Mucosa of rectum (tissue), 2 donors: ENCODE results near the gene LTA.
A peak's percentile ranks its signal among the peaks of the same experiment; 100 is the strongest.

Experiments used
- H3K27ac ChIP-seq, 2 donors: one replicate each; pipeline ENCODE4 v1.7.0; 2013; ENCODE audit warnings: inconsistent platforms in 2 of 2, low read depth in 2 of 2, low read length in 2 of 2
- H3K27me3 ChIP-seq, 2 donors: one replicate each; pipeline ENCODE4 v1.7.0; 2013; ENCODE audit warnings: low read length in 2 of 2; ENCODE audit not compliant: control insufficient read depth in 2 of 2, insufficient read depth in 2 of 2
- H3K36me3 ChIP-seq, 2 donors: one replicate each; pipeline ENCODE4 v1.7.0; 2013; ENCODE audit warnings: low read length in 2 of 2; ENCODE audit not compliant: control insufficient read depth in 2 of 2, insufficient read depth in 2 of 2
- H3K4me1 ChIP-seq, 2 donors: one replicate each; pipeline ENCODE4 v1.7.0; 2013; ENCODE audit warnings: low read length in 2 of 2, mild to moderate bottlenecking in 1 of 2; ENCODE audit not compliant: control insufficient read depth in 2 of 2, insufficient read depth in 2 of 2
- H3K4me3 ChIP-seq, 2 donors: one replicate each; pipeline ENCODE4 v1.7.0; 2013; ENCODE audit warnings: low read length in 2 of 2
- H3K9ac ChIP-seq, 2 donors: one replicate each; pipeline ENCODE4 v1.7.0; 2013; ENCODE audit warnings: low read length in 2 of 2, low read depth in 1 of 2, mild to moderate bottlenecking in 1 of 2
- H3K9me3 ChIP-seq, 2 donors: one replicate each; pipeline ENCODE4 v1.7.0; 2013; ENCODE audit warnings: low read length in 2 of 2; ENCODE audit not compliant: control insufficient read depth in 2 of 2
- donor health status: healthy.
- donor health status: Normal muscosa, but diverticular disease.

Gene LTA, protein sequence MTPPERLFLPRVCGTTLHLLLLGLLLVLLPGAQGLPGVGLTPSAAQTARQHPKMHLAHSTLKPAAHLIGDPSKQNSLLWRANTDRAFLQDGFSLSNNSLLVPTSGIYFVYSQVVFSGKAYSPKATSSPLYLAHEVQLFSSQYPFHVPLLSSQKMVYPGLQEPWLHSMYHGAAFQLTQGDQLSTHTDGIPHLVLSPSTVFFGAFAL

DNA sequence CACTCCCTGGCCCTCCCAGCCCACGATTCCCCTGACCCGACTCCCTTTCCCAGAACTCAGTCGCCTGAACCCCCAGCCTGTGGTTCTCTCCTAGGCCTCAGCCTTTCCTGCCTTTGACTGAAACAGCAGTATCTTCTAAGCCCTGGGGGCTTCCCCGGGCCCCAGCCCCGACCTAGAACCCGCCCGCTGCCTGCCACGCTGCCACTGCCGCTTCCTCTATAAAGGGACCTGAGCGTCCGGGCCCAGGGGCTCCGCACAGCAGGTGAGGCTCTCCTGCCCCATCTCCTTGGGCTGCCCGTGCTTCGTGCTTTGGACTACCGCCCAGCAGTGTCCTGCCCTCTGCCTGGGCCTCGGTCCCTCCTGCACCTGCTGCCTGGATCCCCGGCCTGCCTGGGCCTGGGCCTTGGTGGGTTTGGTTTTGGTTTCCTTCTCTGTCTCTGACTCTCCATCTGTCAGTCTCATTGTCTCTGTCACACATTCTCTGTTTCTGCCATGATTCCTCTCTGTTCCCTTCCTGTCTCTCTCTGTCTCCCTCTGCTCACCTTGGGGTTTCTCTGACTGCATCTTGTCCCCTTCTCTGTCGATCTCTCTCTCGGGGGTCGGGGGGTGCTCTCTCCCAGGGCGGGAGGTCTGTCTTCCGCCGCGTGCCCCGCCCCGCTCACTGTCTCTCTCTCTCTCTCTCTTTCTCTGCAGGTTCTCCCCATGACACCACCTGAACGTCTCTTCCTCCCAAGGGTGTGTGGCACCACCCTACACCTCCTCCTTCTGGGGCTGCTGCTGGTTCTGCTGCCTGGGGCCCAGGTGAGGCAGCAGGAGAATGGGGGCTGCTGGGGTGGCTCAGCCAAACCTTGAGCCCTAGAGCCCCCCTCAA is at the start of gene LTA:
LTA (plus strand) TSS at position 249 of the 871 bp plus-strand sequence; CDS start at position 703, 454 bp downstream.
- peaks cover 7 to 14% of the 10 kb centered on the region in 2 donors for H3K4me1 ChIP-seq
- H3K27ac ChIP-seq: peak within 1 kb of the TSS; percentile 34 to 69
- H3K27me3 ChIP-seq: no peaks in the 10 kb centered on the region
- no peaks in the 10 kb centered on the region for H3K36me3 ChIP-seq
- H3K9ac ChIP-seq: peak within 1 kb of the TSS in 1 of 2 donors; percentile 47
- no peaks in the 10 kb centered on the region for H3K9me3 ChIP-seq
- peak within 1 kb of the TSS; percentile 6 to 65 for H3K4me3 ChIP-seq

DNA sequence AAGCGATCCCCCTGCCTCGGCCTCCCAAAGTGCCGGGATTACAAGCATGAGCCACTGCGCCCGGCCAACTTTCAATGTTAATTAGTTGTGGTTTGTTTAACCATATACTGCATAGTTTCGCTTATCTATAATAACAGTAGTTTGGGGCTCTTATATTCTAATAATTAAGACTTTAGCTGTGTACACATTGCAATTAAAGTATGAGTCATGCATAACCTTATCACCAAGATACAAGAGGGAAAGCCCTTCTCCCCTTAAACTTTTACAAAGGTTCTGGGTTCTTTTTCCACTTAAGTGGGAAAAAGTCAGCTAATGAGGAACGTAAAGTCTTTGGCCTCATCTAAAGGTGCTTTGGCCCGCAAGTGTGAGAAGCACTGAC is 46.5 kb upstream of the LTA start:
- no peaks in the 10 kb centered on the region for H3K27me3 ChIP-seq
- H3K9me3 ChIP-seq: no peaks in the 10 kb centered on the region
- peaks cover 7 to 9% of the 10 kb centered on the region in 2 donors for H3K36me3 ChIP-seq
- H3K9ac ChIP-seq: no peak overlapping the region
- no peak overlapping the region for H3K27ac ChIP-seq
- H3K4me3 ChIP-seq: no peak overlapping the region
- no peaks in the 10 kb centered on the region for H3K4me1 ChIP-seq

DNA sequence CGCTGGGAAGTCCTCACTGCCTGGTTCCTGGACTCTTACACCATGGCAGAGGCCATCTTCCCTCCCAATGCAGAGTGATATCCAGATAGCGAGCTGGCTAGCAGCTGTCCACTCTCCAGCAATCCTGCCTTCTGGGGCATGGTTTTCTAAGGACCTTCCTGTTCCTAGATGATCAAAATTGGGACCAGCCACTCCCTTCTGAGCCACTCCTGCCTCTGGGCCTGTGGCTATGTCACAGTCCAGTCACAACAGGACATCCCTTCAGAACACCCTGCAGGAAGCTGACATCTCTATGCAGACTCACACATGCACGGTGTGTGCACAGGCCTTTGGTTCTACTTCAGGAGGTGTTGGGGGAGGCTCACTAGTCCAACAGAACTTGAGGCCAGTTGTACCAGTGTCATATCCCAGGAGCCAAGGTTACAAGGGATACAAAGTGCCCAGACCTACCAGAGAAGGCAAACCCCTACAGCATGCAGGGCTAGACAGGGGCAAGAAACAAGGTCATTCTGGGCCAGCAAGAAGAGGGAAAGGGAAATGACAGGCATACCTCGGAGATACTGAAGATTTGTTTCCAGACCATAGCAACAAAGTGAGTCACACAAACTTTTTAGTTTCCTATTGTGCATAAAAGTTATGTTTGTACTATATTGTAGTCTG is 46.0 kb upstream of the LTA start:
- no peak overlapping the region for H3K4me3 ChIP-seq
- peaks cover 12 to 14% of the 10 kb centered on the region in 2 donors for H3K36me3 ChIP-seq
- no peaks in the 10 kb centered on the region for H3K27me3 ChIP-seq
- H3K27ac ChIP-seq: no peak overlapping the region
- no peaks in the 10 kb centered on the region for H3K9me3 ChIP-seq
- H3K9ac ChIP-seq: no peak overlapping the region
- H3K4me1 ChIP-seq: no peaks in the 10 kb centered on the region

DNA sequence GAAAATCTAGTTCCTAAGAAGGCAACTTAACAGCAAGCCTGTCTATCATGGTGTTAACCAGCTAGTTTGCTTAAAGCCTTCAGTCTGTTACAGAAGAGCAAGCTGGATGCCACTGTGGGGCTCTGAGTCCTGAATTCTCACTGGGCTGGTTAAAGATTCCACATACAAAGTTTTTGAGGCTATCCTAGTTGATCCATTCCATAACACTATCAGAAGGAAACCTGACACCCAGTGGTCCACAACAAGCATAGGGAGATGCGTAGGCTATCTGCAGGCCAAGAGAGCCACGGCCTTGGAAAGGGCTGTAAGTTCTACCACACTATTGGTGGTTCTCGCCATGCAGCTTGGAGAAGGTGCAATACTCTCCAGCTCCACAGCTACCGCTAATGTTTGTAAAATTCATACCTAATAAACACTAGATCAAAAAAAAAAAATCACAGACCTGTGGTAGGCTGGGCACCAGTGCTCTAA is 43.7 kb upstream of the LTA start:
- H3K9ac ChIP-seq: no peak overlapping the region
- H3K36me3 ChIP-seq: peaks cover 32% of the 10 kb centered on the region in 2 donors
- no peaks in the 10 kb centered on the region for H3K9me3 ChIP-seq

DNA sequence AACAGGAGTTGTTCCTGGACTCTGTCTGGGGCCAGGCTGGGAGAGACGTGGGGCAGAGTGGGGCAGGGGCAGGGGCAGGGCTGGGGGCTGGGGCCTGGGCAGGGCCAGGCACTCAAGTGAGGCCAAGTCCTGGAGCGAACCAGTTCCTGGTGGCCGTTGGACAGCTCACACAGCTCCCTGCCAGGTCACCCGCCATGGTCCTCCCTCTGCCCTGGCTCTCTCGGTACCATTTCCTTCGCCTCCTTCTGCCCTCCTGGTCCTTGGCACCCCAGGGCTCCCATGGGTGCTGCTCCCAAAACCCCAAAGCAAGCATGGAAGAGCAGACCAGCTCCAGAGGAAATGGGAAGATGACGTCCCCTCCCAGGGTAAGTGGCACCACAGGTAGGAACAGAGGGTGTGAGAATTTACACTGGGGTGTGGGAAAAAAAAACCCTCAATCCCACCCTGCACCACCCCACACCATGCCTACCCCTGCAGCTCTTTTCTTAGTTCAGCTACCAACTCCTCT is 43.2 kb upstream of the LTA start, which contains the start of gene MCCD1:
MCCD1 (plus strand) TSS at position 142 of the 508 bp plus-strand sequence; CDS start at position 195, 53 bp downstream.
- Histone ChIP-seq H3K9me3 (no peaks in the 10 kb centered on the region), H3K4me3 (no peak within 1 kb of the TSS), H3K27ac (no peak within 1 kb of the TSS), H3K36me3 (peaks cover 38% of the 10 kb centered on the region in 2 donors), H3K27me3 (no peaks in the 10 kb centered on the region), H3K4me1 (no peaks in the 10 kb centered on the region), H3K9ac (no peak within 1 kb of the TSS)

More for the DNA sequence above, 43.7 kb upstream of the LTA start:
- H3K4me1 ChIP-seq: no peaks in the 10 kb centered on the region
- H3K27ac ChIP-seq: no peak overlapping the region
- H3K27me3 ChIP-seq: no peaks in the 10 kb centered on the region
- H3K4me3 ChIP-seq: no peak overlapping the region

DNA sequence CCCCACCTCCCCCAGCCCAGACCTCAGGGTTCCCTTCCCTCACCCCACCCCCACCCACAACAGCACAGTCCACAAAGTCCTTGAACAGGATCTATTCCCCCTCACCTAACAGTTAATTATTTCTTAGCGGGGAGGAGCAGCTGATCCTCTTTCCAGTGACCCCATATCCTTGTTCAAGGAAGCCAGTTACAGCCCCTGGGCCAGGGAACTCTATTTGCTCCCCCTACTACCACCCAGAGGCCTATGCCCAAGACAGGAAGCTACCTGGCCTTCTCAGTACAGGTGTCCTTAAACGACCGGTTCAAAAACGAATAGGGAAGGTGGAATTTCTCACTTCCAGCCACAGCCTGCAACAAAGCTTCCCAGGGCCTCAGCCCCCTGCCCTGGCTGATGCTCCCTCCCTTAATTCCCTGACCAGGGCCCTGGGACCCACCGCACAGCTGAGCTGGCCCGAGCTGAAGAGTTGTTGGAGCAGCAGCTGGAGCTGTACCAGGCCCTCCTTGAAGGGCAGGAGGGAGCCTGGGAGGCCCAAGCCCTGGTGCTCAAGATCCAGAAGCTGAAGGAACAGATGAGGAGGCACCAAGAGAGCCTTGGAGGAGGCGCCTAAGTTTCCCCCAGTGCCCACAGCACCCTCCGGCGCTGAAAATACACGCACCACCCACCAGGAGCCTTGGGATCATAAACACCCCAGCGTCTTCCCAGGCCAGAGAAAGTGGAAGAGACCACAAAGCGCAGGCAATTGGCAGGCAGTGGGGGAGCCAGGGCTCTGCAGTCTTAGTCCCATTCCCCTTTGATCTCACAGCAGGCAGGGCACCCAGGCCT is 42.5 kb upstream of the LTA start:
- Histone ChIP-seq H3K27me3 (no peaks in the 10 kb centered on the region), H3K9ac (no peak overlapping the region), H3K4me3 (no peak overlapping the region), H3K27ac (no peak overlapping the region), H3K4me1 (no peaks in the 10 kb centered on the region), H3K36me3 (peaks cover 43 to 44% of the 10 kb centered on the region in 2 donors), H3K9me3 (no peaks in the 10 kb centered on the region)

DNA sequence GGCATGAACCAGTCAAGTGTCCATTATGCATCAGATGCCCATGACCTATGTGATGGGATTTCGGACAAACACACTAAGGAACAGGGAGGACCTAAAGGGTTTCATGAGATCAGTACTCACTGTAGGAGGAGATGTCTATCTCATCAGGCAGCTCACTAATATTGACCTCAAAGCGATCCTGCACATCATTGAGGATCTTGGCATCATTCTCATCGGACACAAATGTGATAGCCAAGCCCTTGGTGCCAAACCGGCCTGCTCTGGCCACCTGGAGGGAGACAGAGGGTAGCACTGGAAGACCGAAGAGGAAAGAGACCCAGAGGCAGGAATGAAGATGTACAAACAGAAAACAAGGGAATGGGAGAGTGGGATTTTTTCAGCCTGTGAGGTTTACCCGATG is 41.4 kb upstream of the LTA start:
- Histone ChIP-seq H3K27ac (no peak overlapping the region), H3K27me3 (no peaks in the 10 kb centered on the region), H3K36me3 (peaks cover 55 to 56% of the 10 kb centered on the region in 2 donors), H3K9me3 (no peaks in the 10 kb centered on the region), H3K9ac (no peak overlapping the region), H3K4me1 (no peaks in the 10 kb centered on the region), H3K4me3 (no peak overlapping the region)

DNA sequence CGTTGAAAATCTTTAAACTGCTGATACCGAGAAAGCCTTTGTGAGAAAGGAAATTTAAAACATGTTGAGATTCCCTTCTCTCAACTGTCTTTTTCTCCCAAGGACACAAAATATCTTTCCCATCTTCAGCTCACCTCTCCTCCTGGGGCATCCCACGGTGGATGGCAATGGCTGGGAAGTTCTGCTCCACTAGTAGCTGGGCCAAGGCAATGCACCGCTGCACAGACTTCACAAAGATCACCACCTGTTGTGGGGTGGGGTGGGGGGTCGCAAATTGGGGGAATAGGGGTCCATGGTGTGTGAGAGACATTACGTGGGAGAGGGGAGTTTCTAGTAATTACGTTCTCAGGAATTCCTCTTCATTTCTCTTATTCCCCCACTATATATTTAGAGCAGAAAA is 40.9 kb upstream of the LTA start:
- Histone ChIP-seq H3K27ac (no peak overlapping the region), H3K36me3 (peaks cover 60 to 61% of the 10 kb centered on the region in 2 donors), H3K9me3 (no peaks in the 10 kb centered on the region)

DNA sequence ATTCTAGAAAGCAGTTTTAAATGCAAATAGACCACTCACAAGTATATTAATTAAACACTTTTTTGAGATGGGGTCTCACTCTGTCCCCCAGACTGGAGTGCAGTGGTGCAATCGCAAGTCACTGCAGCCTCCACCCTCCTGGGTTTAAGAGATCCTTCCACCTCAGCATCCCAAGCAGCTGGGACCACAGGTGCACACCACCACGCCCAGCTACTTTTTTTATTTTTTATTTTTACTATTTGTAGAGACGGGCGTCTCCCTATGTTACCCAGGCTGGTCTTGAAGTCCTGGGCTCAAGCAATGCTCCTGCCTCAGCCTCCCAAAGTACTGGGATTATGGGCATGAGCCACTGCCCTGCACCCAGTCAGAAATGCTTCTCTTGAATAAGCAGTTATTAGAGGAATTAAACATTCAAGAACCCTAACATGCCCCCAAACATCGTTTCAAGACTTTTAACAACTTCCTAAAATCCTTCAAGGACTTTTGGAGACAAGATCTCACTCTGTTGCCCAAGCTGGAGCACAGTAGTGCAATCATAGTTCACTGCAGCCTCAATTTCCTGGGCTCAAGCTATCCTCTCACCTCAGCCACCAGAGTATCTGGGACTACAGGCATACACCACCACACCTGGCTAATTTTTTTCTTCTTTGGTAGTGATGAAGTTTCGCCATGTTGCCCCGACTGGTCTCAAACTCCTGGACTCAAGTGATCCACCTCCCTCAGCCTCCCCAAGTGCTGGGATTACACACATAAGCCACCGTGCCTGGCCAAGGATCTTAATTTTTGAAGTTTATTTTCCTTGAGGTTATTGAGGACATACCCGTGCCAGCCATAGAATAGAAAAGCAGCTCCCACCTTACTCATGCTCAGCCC is 40.1 kb upstream of the LTA start:
- H3K27ac ChIP-seq: no peak overlapping the region
- H3K36me3 ChIP-seq: peaks cover 66 to 68% of the 10 kb centered on the region in 2 donors

More for the DNA sequence above, 40.9 kb upstream of the LTA start:
- H3K27me3 ChIP-seq: no peaks in the 10 kb centered on the region
- no peaks in the 10 kb centered on the region for H3K4me1 ChIP-seq
- H3K9ac ChIP-seq: no peak overlapping the region
- H3K4me3 ChIP-seq: no peak overlapping the region

More for the DNA sequence above, 40.1 kb upstream of the LTA start:
- Histone ChIP-seq H3K27me3 (no peaks in the 10 kb centered on the region), H3K4me3 (no peak overlapping the region), H3K9me3 (no peaks in the 10 kb centered on the region), H3K4me1 (no peaks in the 10 kb centered on the region), H3K9ac (no peak overlapping the region)
